HCT116 (cell line): ENCODE measurements around the gene PPP1R14C. TPM values are rescaled to one million over a fixed set of nuclear protein-coding genes. Genes with fewer than 3 reads are reported as not detected.

Source experiments
- ATAC-seq: fragments of 200-7000 bp; cut with Tn5 transposase; 2 replicates; pipeline ENCODE4 v1.9.1; 2020; ENCODE audit warnings: mild to moderate bottlenecking, moderate library complexity
- BruUV-seq: library from RNA; stranded (reverse); fragments of 400-500 nt; replicated peaks from 2 replicates; lab custom pipeline; 2021; lab: Mats Ljungman, UMichigan
- CTCF ChIA-PET: fragments of 300-600 bp; sonication (Branson Sonifier 250); formaldehyde crosslinking; loops from one replicate; lab custom pipeline; 2021; ENCODE audit warnings: antibody characterized with exemption; lab: Charles Lee
- POLR2A ChIA-PET: fragments of 300-600, 350-600 bp; sonication (Branson Sonifier 250); formaldehyde crosslinking; loops from one replicate; lab custom pipeline; 2021; ENCODE audit warnings: antibody characterized with exemption; lab: Charles Lee
- RAD21 ChIA-PET, 2 experiments: fragments of 300-600 bp; sonication (Branson Sonifier 250); formaldehyde crosslinking; loops; one replicate each; lab custom pipeline; 2023; ENCODE audit warnings: low total read pairs in 2 of 2; ENCODE audit not compliant: uncharacterized antibody in 2 of 2, unreplicated experiment in 2 of 2, low non-redundant PET in 1 of 2; lab: Charles Lee
- DNase-seq: peaks from one replicate; pipeline ENCODE4 v3.0.0-alpha.2; 2010; ENCODE audit warnings: low read depth, low spot score
- H2AFZ ChIP-seq: fragments of 200-600 bp; shearing (Covaris generic), sonication (generic); 2 replicates; pipeline ENCODE4 v1.6.1; 2017; ENCODE audit warnings: low read depth, mixed run types, mixed read lengths, antibody characterized with exemption, low read length; ENCODE audit not compliant: poor library complexity, severe bottlenecking
- H3K27ac ChIP-seq: 2 replicates; pipeline ENCODE4 v1.5.1; 2012; ENCODE audit warnings: low read depth, low read length
- H3K27me3 ChIP-seq: fragments of 200-600 bp; sonication (generic); 2 replicates; pipeline ENCODE4 v1.6.1; 2016; ENCODE audit warnings: mixed run types, low read length, mixed read lengths; ENCODE audit not compliant: insufficient read depth
- H3K36me3 ChIP-seq, 2 experiments: fragments of 200-500 bp in 1 of 2; fragments of 200-600 bp in 1 of 2; sonication (Bioruptor generic) in 1 of 2; sonication (generic) in 1 of 2; 2 replicates each; pipeline versions ENCODE4 v1.5.1 to v1.6.1; 2014 to 2016; ENCODE audit warnings: low read length in 2 of 2, inconsistent platforms in 1 of 2, mixed read lengths in 1 of 2, mixed run types in 1 of 2; ENCODE audit not compliant: insufficient read depth in 2 of 2, control insufficient read depth in 1 of 2
- H3K4me1 ChIP-seq, 2 experiments: fragments of 200-600 bp in 1 of 2; sonication (generic) in 1 of 2; 2 replicates each; pipeline versions ENCODE4 v1.5.1 to v1.6.1; 2012 to 2017; ENCODE audit warnings: low read length in 2 of 2, inconsistent platforms in 1 of 2, mild to moderate bottlenecking in 1 of 2, mixed read lengths in 1 of 2, mixed run types in 1 of 2, moderate library complexity in 1 of 2; ENCODE audit not compliant: insufficient read depth in 2 of 2, control insufficient read depth in 1 of 2
- H3K4me2 ChIP-seq: fragments of 200-600 bp; sonication (generic); 2 replicates; pipeline ENCODE4 v1.6.1; 2017; ENCODE audit warnings: mixed run types, low read length, mixed read lengths
- H3K4me3 ChIP-seq, 2 experiments: fragments of 200-600 bp in 1 of 2; sonication (generic) in 1 of 2; replicated peaks in 1 of 2; 2 replicates each; pipeline ENCODE4 v1.5.1; 2011 to 2016; ENCODE audit warnings: low read length in 2 of 2, control low read depth in 1 of 2, low read depth in 1 of 2, mild to moderate bottlenecking in 1 of 2, mixed read lengths in 1 of 2, mixed run types in 1 of 2
- H3K79me2 ChIP-seq: fragments of 200-600 bp; sonication (generic); 2 replicates; pipeline ENCODE4 v1.6.1; 2017; ENCODE audit warnings: mild to moderate bottlenecking, mixed run types, low read length, moderate library complexity, mixed read lengths; ENCODE audit not compliant: insufficient read depth
- H3K9ac ChIP-seq: fragments of 200-600 bp; sonication (generic); 2 replicates; pipeline ENCODE4 v1.6.1; 2016; ENCODE audit warnings: low read length, mixed read lengths
- H3K9me2 ChIP-seq: fragments of 200-600 bp; sonication (generic), shearing (Covaris generic); 2 replicates; pipeline ENCODE4 v1.6.1; 2017; ENCODE audit warnings: mixed run types, mild to moderate bottlenecking, moderate library complexity; ENCODE audit not compliant: insufficient read depth
- H3K9me3 ChIP-seq, 2 experiments: fragments of 200-500 bp in 1 of 2; fragments of 200-600 bp in 1 of 2; sonication (Bioruptor generic) in 1 of 2; sonication (generic) in 1 of 2; 2 replicates each; pipeline ENCODE4 v1.6.1; 2014 to 2017; ENCODE audit warnings: low read length in 2 of 2, mixed read lengths in 2 of 2, inconsistent platforms in 1 of 2, low read depth in 1 of 2, mild to moderate bottlenecking in 1 of 2, mixed run types in 1 of 2, moderate library complexity in 1 of 2; ENCODE audit not compliant: control insufficient read depth in 1 of 2, insufficient read depth in 1 of 2
- H4K20me1 ChIP-seq: fragments of 200-600 bp; sonication (generic), shearing (Covaris generic); 2 replicates; pipeline ENCODE4 v1.6.1; 2017; ENCODE audit warnings: mixed run types, mild to moderate bottlenecking, moderate library complexity; ENCODE audit not compliant: insufficient read depth
- ATF3 ChIP-seq: IDR thresholded peaks from 2 replicates; pipeline ENCODE4 v1.6.1; 2012
- CBX3 ChIP-seq: IDR thresholded peaks from 2 replicates; pipeline ENCODE4 v1.6.1; 2012; ENCODE audit warnings: low read depth
- CEBPB ChIP-seq: IDR thresholded peaks from 2 replicates; pipeline ENCODE4 v1.6.1; 2012; ENCODE audit warnings: low read depth
- ELF1 ChIP-seq: IDR thresholded peaks from 2 replicates; pipeline ENCODE4 v1.6.1; 2012; ENCODE audit warnings: low read depth, borderline replicate concordance
- EZH2 ChIP-seq: fragments of 200-600 bp; sonication (generic); IDR thresholded peaks from 2 replicates; pipeline ENCODE4 v1.6.1; 2017; ENCODE audit warnings: antibody characterized with exemption, mixed run types
- EZH2phosphoT487 ChIP-seq: fragments of 200-600 bp; IDR thresholded peaks from 2 replicates; pipeline ENCODE4 v1.6.1; 2018; ENCODE audit warnings: antibody characterized with exemption, borderline replicate concordance
- JUND ChIP-seq: IDR thresholded peaks from 2 replicates; pipeline ENCODE4 v1.6.1; 2012
- MAX ChIP-seq: IDR thresholded peaks from 2 replicates; pipeline ENCODE4 v1.6.1; 2012
- POLR2A ChIP-seq: IDR thresholded peaks from 2 replicates; pipeline ENCODE4 v1.7.0; 2011; ENCODE audit warnings: borderline replicate concordance; ENCODE audit not compliant: insufficient read depth, insufficient read length; ENCODE audit errors: extremely low read depth
- POLR2AphosphoS5 ChIP-seq: IDR thresholded peaks from 2 replicates; pipeline ENCODE4 v1.6.1; 2011; ENCODE audit warnings: mild to moderate bottlenecking, low read depth, low read length, moderate library complexity
- REST ChIP-seq: IDR thresholded peaks from 2 replicates; pipeline ENCODE4 v1.6.1; 2012; ENCODE audit warnings: low read depth
- SRF ChIP-seq: IDR thresholded peaks from 2 replicates; pipeline ENCODE4 v1.6.1; 2012; ENCODE audit warnings: low read depth
- TCF7L2 ChIP-seq: IDR thresholded peaks from 2 replicates; pipeline ENCODE4 v1.7.0; 2011; ENCODE audit warnings: borderline replicate concordance, inconsistent platforms; ENCODE audit not compliant: insufficient read depth, insufficient read length; ENCODE audit errors: extremely low read depth
- ZBTB33 ChIP-seq: IDR thresholded peaks from 2 replicates; pipeline ENCODE4 v1.6.1; 2011; ENCODE audit warnings: mild to moderate bottlenecking, low read length, moderate library complexity; ENCODE audit not compliant: insufficient replicate concordance; ENCODE audit errors: extremely low read depth
- ZNF274 ChIP-seq: fragments of 200-500 bp; sonication (Bioruptor generic); IDR thresholded peaks from 2 replicates; pipeline ENCODE4 v1.6.1; 2014; ENCODE audit warnings: mild to moderate bottlenecking, low read depth, low read length, inconsistent platforms
- intact Hi-C: fragments of 100-400 bp; cut with micrococcal nuclease; formaldehyde crosslinking; loops from 2 replicates; pipeline ENCODE4 v1.10.0; 2022
- total RNA-seq: library from RNA; stranded (reverse); gene quantifications from one replicate; pipeline ENCODE4 v1.2.1, GENCODE V29; 2021; ENCODE audit not compliant: unreplicated experiment

Gene PPP1R14C
- total RNA-seq, 1 experiment from 2014 or later = 7.8 TPM

GRCh38 chr6:150140236-150140969, 2.4 kb upstream of the PPP1R14C start:
- POLR2A ChIA-PET = no interaction called here
- no peaks in the 10 kb centered on the region for H3K9me3 ChIP-seq
- no peaks in the 10 kb centered on the region for H3K36me3 ChIP-seq
- no peak for DNase-seq
- BruUV-seq = no TSS peak
- no peaks in the 10 kb centered on the region for H3K9me2 ChIP-seq
- peaks cover 3 to 26% of the 10 kb centered on the region in 2 experiments; a peak in 3 of 4 replicates for H3K4me1 ChIP-seq
- H3K27ac ChIP-seq = no peak overlapping the region
- H3K27me3 ChIP-seq = no peaks in the 10 kb centered on the region
- H2AFZ ChIP-seq = no peak overlapping the region
- H4K20me1 ChIP-seq = no peaks in the 10 kb centered on the region
- CTCF ChIA-PET = interaction anchor here (1.6 kb wide), 1 partner anchor 60 kb away, joined by 6 read pairs; no protein-coding TSS in a partner anchor
- intact Hi-C loops = loop anchor here (10.0 kb wide), 2 partner anchors 194 to 674 kb away; no protein-coding TSS in a partner anchor
- H3K4me2 ChIP-seq = no peak overlapping the region
- TF ChIP-seq CBX3 (no peak), REST (no peak), POLR2A (no peak), MAX (no peak), EZH2 (no peak), CEBPB (no peak), JUND (no peak), EZH2phosphoT487 (no peak), ZNF274 (no peak), TCF7L2 (no peak), POLR2AphosphoS5 (no peak), ELF1 (no peak), SRF (no peak), ZBTB33 (no peak), ATF3 (no peak)
- ATAC-seq = no peak
- H3K9ac ChIP-seq = no peak overlapping the region
- no peak overlapping the region for H3K4me3 ChIP-seq
- RAD21 ChIA-PET = no interaction called here
- H3K79me2 ChIP-seq = no peaks in the 10 kb centered on the region
